Lung (tissue), 12 donors: ENCODE results near the gene TTLL12. TPM values are rescaled to one million over a fixed set of nuclear protein-coding genes. Genes with fewer than 3 reads are reported as not detected.

ENCODE experiments used
- ATAC-seq: fragments of 200-7000 bp; cut with Tn5 transposase; one replicate; pipeline ENCODE4 v1.9.1; 2020; ENCODE audit warnings: moderate number of reproducible peaks; ENCODE audit not compliant: insufficient read depth, low FRiP score
- DNase-seq, 3 donors: peaks; one replicate each; pipeline ENCODE4 v3.0.0-alpha.2; 2013 to 2017
- H3K27ac ChIP-seq, 2 donors: one replicate each; pipeline ENCODE4 v1.5.1; 2013; ENCODE audit warnings: mild to moderate bottlenecking in 2 of 2, moderate library complexity in 2 of 2, control low read depth in 1 of 2, inconsistent platforms in 1 of 2, low read depth in 1 of 2, low read length in 1 of 2
- H3K27me3 ChIP-seq, 3 donors: one replicate each; pipeline ENCODE4 v1.5.1; 2013; ENCODE audit warnings: low read length in 2 of 3; ENCODE audit not compliant: control insufficient read depth in 3 of 3, insufficient read depth in 3 of 3
- H3K36me3 ChIP-seq, 4 donors: one replicate each; pipeline ENCODE4 v1.5.1; 2013; ENCODE audit warnings: low read length in 4 of 4, mild to moderate bottlenecking in 1 of 4, moderate library complexity in 1 of 4; ENCODE audit not compliant: control insufficient read depth in 4 of 4, insufficient read depth in 4 of 4
- H3K4me1 ChIP-seq, 5 donors: one replicate each; pipeline ENCODE4 v1.5.1; 2013; ENCODE audit warnings: low read length in 5 of 5, mild to moderate bottlenecking in 2 of 5, moderate library complexity in 1 of 5; ENCODE audit not compliant: control insufficient read depth in 5 of 5, insufficient read depth in 5 of 5
- H3K4me3 ChIP-seq: one replicate; pipeline ENCODE4 v1.5.1; 2013; ENCODE audit warnings: mild to moderate bottlenecking, control low read depth, moderate library complexity
- H3K9ac ChIP-seq, 2 donors: one replicate each; pipeline ENCODE4 v1.5.1; 2013; ENCODE audit warnings: low read length in 2 of 2, control low read depth in 1 of 2; ENCODE audit not compliant: insufficient read depth in 1 of 2
- H3K9me3 ChIP-seq, 4 donors: one replicate each; pipeline ENCODE4 v1.5.1; 2013; ENCODE audit warnings: low read length in 3 of 4, mild to moderate bottlenecking in 1 of 4, moderate library complexity in 1 of 4; ENCODE audit not compliant: control insufficient read depth in 4 of 4, insufficient read depth in 3 of 4
- CTCF ChIP-seq: IDR thresholded peaks from 2 replicates; pipeline ENCODE4 v1.5.1; 2012; ENCODE audit warnings: mild to moderate bottlenecking; ENCODE audit errors: control extremely low read depth, extremely low read depth
- WGBS, 2 donors: extraction: QIAGEN DNeasy Blood & Tissue Kit; methylation state at CpG; one replicate each; pipeline ENCODE4 v1.1.7; 2013; 5-methylcytosine and 5-hydroxymethylcytosine counted together
- polyA plus RNA-seq, 2 donors: library from polyadenylated mRNA; stranded (reverse); fragments of 200-250 nt; gene quantifications; one replicate each; pipeline ENCODE4 v1.2.1, GENCODE V29; 2013
- total RNA-seq, 2 donors: library from RNA; depleted of rRNA in 1 of 2; stranded (reverse); fragments of >200 nt in 1 of 2; gene quantifications; one replicate each; pipeline ENCODE4 v1.2.1, GENCODE V29; 2014 to 2021
- donor health status: control.
- donor health status: control.
- donor health status: Bipolar disorder and iron deficiency.
- donor health status: healthy.
- donor health status: DM: yes; HTN: yes; CAD: no.

The TTLL12 gene
- total and polyA plus RNA-seq, 4 donors = 15.8 to 35.5 (median 25.3) TPM

GRCh38 chr22:43177479-43177878 is 9.5 kb downstream of the TTLL12 start:
- H3K4me1 ChIP-seq = peaks cover 0 to 8% (median 0%) of the 10 kb centered on the region in 5 donors
- peaks cover 0 to 2% (median 0%) of the 10 kb centered on the region in 4 donors for H3K9me3 ChIP-seq
- 74 to 88% methylated on average over 7 of the region's 7 CpGs for WGBS, 2 donors
- no peak overlapping the region for H3K9ac ChIP-seq
- H3K27ac ChIP-seq = no peak overlapping the region
- peaks cover 0 to 47% (median 23%) of the 10 kb centered on the region in 4 donors for H3K36me3 ChIP-seq
- no peak overlapping the region for H3K4me3 ChIP-seq
- H3K27me3 ChIP-seq = no peaks in the 10 kb centered on the region
- DNase-seq (no peak), ATAC-seq (no peak)
- no peak for TF ChIP-seq CTCF

- no peak for ATAC-seq
- H3K9me3 ChIP-seq = peaks cover 0 to 3% (median 0%) of the 10 kb centered on the region in 4 donors
- WGBS, 2 donors = 79 to 83% methylated on average over 15 of the region's 15 CpGs
- H3K4me3 ChIP-seq = no peak overlapping the region
- DNase-seq = no peak
- H3K4me1 ChIP-seq = peaks cover 0 to 5% (median 0%) of the 10 kb centered on the region in 5 donors
- no peaks in the 10 kb centered on the region for H3K27me3 ChIP-seq
- no peak overlapping the region for H3K9ac ChIP-seq
- H3K36me3 ChIP-seq = peaks cover 0 to 59% (median 27%) of the 10 kb centered on the region in 4 donors
- H3K27ac ChIP-seq = no peak overlapping the region
- no peak for TF ChIP-seq CTCF
Observed at GRCh38 chr22:43176090-43176489, 10.8 kb downstream of the TTLL12 start.

GRCh38 chr22:43174941-43175531 is 11.9 kb downstream of the TTLL12 start:
- Histone ChIP-seq H3K4me1 (peaks cover 0 to 2% (median 0%) of the 10 kb centered on the region in 5 donors), H3K9ac (no peak overlapping the region), H3K4me3 (no peak overlapping the region), H3K27ac (no peak overlapping the region), H3K9me3 (peaks cover 0 to 4% (median 0%) of the 10 kb centered on the region in 4 donors), H3K27me3 (no peaks in the 10 kb centered on the region), H3K36me3 (peaks cover 0 to 61% (median 24%) of the 10 kb centered on the region in 4 donors)
- ATAC-seq = no peak
- no peak for DNase-seq
- 90 to 98% methylated on average over 9 of the region's 9 CpGs for WGBS, 2 donors
- TF ChIP-seq CTCF = no peak
